ENCODE data around the gene C1orf210.

The C1orf210 gene

DNA sequence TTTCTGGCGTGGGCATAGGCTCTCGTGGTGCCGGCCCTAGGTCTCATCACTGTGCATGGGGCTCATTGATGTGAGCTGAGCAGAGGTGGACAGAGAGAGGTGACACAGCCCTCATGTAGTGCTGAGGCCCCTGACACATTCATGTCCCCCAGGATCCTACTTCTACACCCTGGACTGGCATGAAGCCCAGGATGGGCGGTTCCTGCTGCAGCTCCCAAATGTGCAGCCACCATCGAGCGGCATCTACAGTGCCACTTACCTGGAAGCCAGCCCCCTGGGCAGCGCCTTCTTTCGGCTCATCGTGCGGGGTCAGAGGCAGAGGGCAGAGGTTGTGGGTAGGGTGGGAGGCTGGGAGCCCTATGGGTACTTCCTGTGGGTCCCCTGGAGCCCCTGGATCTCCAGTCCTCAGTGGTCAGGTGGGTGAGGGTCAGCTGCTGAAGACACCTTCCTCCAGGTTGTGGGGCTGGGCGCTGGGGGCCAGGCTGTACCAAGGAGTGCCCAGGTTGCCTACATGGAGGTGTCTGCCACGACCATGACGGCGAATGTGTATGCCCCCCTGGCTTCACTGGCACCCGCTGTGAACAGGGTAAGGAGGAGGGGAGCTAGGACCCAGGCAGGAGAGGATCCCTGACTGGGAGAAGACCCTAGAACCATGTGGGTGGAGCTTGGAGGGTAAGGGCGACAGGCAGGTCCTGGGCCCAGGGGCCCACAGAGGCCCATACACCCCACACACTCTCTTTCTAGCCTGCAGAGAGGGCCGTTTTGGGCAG, 21.5 kb upstream of the C1orf210 start:
- DNase-seq (ENCODE audit: low spot score): no peak
- in situ Hi-C loops (cut with MboI; ENCODE audit: low pct_unique_long_range_greater_than_20kb, low sequenced_read_pairs, unreplicated experiment): no loop called here
- TF ChIP-seq, protein P1, sequence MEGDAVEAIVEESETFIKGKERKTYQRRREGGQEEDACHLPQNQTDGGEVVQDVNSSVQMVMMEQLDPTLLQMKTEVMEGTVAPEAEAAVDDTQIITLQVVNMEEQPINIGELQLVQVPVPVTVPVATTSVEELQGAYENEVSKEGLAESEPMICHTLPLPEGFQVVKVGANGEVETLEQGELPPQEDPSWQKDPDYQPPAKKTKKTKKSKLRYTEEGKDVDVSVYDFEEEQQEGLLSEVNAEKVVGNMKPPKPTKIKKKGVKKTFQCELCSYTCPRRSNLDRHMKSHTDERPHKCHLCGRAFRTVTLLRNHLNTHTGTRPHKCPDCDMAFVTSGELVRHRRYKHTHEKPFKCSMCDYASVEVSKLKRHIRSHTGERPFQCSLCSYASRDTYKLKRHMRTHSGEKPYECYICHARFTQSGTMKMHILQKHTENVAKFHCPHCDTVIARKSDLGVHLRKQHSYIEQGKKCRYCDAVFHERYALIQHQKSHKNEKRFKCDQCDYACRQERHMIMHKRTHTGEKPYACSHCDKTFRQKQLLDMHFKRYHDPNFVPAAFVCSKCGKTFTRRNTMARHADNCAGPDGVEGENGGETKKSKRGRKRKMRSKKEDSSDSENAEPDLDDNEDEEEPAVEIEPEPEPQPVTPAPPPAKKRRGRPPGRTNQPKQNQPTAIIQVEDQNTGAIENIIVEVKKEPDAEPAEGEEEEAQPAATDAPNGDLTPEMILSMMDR (IDR thresholded peaks at IDR 0.05; ENCODE audit: extremely low read depth, insufficient read depth, missing control alignments): no peak

DNA sequence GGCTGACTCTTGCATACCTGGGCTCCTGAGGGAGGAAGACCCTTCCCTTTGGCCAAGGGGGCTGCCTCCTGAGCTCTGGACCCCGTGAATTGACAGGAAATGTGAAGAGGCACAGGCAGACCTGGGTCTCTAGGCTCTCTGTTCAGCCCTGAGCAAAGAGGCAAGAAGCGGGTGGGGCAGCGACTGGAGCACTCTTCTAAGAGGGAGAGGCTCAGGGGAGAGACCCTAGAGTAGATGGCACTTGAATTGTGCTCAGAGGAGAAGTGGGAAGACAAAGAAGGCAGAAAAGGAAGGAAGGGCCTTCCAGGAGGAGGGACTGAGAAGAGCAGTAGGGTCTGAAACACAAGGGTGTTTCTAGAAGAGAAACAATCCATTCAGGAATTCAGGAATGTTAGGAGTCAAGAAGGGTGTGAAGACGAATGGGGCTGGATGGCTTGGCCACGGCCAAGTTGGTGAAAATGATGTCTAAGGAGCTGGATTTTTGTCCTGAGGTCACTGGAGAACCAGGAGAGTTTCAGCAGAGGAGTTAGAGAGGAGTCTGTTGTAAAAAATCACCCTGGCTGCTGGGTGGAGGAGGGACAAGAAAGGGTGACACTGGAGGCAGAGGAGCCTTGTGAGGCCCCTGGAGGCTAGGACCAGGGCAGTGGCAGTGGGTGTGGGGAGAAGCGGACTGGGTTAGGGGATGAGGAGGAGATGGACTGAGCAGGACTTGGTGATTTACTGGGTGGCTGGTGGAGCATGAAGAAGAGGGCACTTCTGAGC, 20.7 kb upstream of the C1orf210 start:
- DNase-seq (ENCODE audit: low spot score): no peak
- TF ChIP-seq, protein P1 (IDR thresholded peaks at IDR 0.05; ENCODE audit: extremely low read depth, insufficient read depth, missing control alignments): no peak
- in situ Hi-C loops (cut with MboI; ENCODE audit: low pct_unique_long_range_greater_than_20kb, low sequenced_read_pairs, unreplicated experiment): no loop called here

DNA sequence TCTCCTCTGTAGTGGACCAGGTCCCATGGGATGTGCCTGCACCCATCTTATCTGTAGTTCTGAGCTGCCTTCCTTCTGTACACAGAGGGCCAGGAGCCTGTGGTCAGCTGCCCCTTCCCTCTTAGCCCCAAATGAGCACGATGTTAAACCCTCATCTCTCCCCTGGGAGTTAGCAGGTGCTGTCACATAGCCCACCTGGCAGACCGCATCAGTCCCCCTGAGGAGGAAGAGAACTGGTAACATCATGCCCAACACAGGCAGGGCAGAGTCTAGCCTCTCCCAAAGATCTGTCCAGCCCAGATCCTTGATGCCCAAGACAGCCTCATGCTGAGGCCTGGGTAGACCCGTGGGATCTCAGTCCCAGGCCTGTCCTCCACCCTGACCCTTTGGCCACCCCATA, 20.1 kb upstream of the C1orf210 start:
- in situ Hi-C loops (cut with MboI; ENCODE audit: low pct_unique_long_range_greater_than_20kb, low sequenced_read_pairs, unreplicated experiment): no loop called here
- no peak for DNase-seq (ENCODE audit: low spot score)
- TF ChIP-seq, protein P1 (IDR thresholded peaks at IDR 0.05; ENCODE audit: extremely low read depth, insufficient read depth, missing control alignments): no peak

DNA sequence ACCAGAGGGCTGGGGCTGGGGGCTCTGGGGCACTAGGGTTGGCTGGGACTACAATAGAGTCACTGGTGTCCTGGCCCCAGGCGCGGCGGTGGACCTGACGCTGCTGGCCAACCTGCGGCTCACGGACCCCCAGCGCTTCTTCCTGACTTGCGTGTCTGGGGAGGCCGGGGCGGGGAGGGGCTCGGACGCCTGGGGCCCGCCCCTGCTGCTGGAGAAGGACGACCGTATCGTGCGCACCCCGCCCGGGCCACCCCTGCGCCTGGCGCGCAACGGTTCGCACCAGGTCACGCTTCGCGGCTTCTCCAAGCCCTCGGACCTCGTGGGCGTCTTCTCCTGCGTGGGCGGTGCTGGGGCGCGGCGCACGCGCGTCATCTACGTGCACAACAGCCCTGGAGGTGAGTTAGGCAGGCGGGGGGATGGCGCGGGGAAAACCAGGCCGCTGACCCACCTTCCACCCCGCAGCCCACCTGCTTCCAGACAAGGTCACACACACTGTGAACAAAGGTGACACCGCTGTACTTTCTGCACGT, 19.5 kb upstream of the C1orf210 start:
- DNase-seq (ENCODE audit: low spot score): no peak
- TF ChIP-seq, protein P1 (IDR thresholded peaks at IDR 0.05; ENCODE audit: extremely low read depth, insufficient read depth, missing control alignments): no peak
- in situ Hi-C loops (cut with MboI; ENCODE audit: low pct_unique_long_range_greater_than_20kb, low sequenced_read_pairs, unreplicated experiment): no loop called here

DNA sequence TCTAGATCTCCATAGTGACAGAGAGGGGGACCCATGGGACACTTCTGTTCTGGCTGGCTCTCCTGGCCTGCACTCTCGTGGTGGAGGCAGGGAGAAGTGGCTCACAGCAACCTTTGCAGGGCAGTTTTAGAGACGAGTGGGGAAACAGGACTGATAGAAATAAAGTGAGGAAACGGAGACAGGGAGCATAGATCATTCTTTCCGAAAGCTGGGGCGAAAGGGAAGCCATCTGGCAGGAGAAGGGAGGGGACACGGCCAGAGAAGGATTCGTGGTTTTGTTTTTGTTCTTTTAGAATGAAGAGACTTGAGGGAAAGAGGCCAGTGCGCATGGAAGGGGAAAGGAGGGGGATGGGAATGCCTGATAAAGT, 18.9 kb upstream of the C1orf210 start:
- TF ChIP-seq, protein P1 (IDR thresholded peaks at IDR 0.05; ENCODE audit: extremely low read depth, insufficient read depth, missing control alignments): no peak
- in situ Hi-C loops (cut with MboI; ENCODE audit: low pct_unique_long_range_greater_than_20kb, low sequenced_read_pairs, unreplicated experiment): no loop called here

DNA sequence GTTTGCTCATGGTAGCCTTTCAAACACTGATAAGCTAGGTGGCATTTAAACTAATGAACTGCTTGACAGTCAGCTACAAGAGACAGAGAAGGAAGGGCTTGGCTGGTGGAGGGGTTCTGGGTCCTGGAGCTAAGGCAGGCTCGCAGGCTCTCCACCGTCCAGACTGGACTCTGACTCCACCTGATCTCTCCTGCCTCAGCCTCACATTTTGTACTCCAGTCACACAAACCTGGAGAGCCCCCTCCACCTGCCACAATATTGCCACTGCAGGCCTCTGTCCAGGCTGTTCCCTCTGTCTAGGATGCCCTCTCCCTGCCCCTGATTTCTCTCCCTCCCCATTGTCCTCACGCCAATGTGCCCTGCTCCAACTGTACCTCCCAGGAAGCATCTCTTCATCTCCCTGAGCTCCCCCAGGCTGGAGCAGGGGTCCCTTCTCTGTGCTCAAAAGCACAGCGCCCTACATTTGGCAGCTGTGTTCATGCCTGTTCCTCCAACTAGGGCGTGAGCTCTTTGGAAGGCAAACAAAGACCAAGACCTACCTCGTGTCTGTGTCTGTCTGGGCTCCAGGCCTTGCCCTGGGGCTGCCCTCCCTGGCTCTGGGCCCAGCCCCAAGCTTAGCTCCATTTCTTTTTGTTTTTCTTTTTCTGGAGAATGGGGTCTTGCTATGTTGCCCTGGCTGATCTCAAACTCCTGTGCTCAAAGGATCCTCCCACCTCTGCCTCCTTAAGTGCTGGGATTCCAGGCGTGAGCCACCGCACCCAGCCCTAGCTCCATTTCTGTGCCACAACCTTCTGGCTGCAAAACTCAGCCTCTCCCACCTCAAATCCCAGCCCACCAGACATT, 18.3 kb upstream of the C1orf210 start:
- TF ChIP-seq, protein P1 (IDR thresholded peaks at IDR 0.05; ENCODE audit: extremely low read depth, insufficient read depth, missing control alignments): no peak
- in situ Hi-C loops (cut with MboI; ENCODE audit: low pct_unique_long_range_greater_than_20kb, low sequenced_read_pairs, unreplicated experiment): no loop called here
- DNase-seq (ENCODE audit: low spot score): no peak

More for the DNA sequence above, 18.9 kb upstream of the C1orf210 start:
- no peak for DNase-seq (ENCODE audit: low spot score)
